ENCODE measurements around the gene LYRM2.

The LYRM2 gene

GRCh38 chr6:89591745-89592144 lies 46.8 kb downstream of the LYRM2 start:
- no peak for DNase-seq (ENCODE audit: low spot score)

- no peak for DNase-seq (ENCODE audit: low spot score)
Observed at GRCh38 chr6:89590133-89590532, 48.4 kb downstream of the LYRM2 start.

- no peak for DNase-seq (ENCODE audit: low spot score)
Observed at GRCh38 chr6:89589297-89590025, 49.1 kb downstream of the LYRM2 start.

GRCh38 chr6:89585154-89585553 lies 53.4 kb downstream of the LYRM2 start:
- DNase-seq (ENCODE audit: low spot score), result no peak

- DNase-seq (ENCODE audit: low spot score), result no peak
Observed at GRCh38 chr6:89584539-89584938, 54.0 kb downstream of the LYRM2 start.

- no peak for DNase-seq (ENCODE audit: low spot score)
Observed at GRCh38 chr6:89583559-89583958, 55.0 kb downstream of the LYRM2 start.

- DNase-seq (ENCODE audit: low spot score), result no peak
Observed at GRCh38 chr6:89582669-89583325, 55.8 kb downstream of the LYRM2 start.

GRCh38 chr6:89581689-89582088 lies 56.9 kb downstream of the LYRM2 start:
- DNase-seq (ENCODE audit: low spot score), result no peak

GRCh38 chr6:89580997-89581666 lies 57.4 kb downstream of the LYRM2 start:
- no peak for DNase-seq (ENCODE audit: low spot score)

- no peak for DNase-seq (ENCODE audit: low spot score)
Observed at GRCh38 chr6:89575562-89575960, 63.0 kb downstream of the LYRM2 start.

GRCh38 chr6:89574910-89575561 lies 63.5 kb downstream of the LYRM2 start:
- DNase-seq (ENCODE audit: low spot score), result no peak

- DNase-seq (ENCODE audit: low spot score), result no peak
Observed at GRCh38 chr6:89567630-89568390, 70.7 kb downstream of the LYRM2 start.

- no peak for DNase-seq (ENCODE audit: low spot score)
Observed at GRCh38 chr6:89566930-89567629, 71.5 kb downstream of the LYRM2 start.

- DNase-seq (ENCODE audit: low spot score), result no peak
Observed at GRCh38 chr6:89566008-89566800, 72.3 kb downstream of the LYRM2 start.

- no peak for DNase-seq (ENCODE audit: low spot score)
Observed at GRCh38 chr6:89564752-89565427, 73.7 kb downstream of the LYRM2 start.

- DNase-seq (ENCODE audit: low spot score), result no peak
Observed at GRCh38 chr6:89563866-89564265, 74.7 kb downstream of the LYRM2 start.

GRCh38 chr6:89562093-89562973 lies 76.2 kb downstream of the LYRM2 start:
- DNase-seq (ENCODE audit: low spot score), result no peak

- no peak for DNase-seq (ENCODE audit: low spot score)
Observed at GRCh38 chr6:89559487-89559886, 79.1 kb downstream of the LYRM2 start.

GRCh38 chr6:89555806-89556205 lies 82.7 kb downstream of the LYRM2 start:
- DNase-seq (ENCODE audit: low spot score), result no peak

Measured in COLO829 (cell line).